Left lung (tissue), 10 donors: ENCODE measurements around the gene RPS27L. TPM values are rescaled to one million over a fixed set of nuclear protein-coding genes. Genes with fewer than 3 reads are reported as not detected.

Experiments used
- ATAC-seq: fragments of 200-7000 bp; cut with Tn5 transposase; one replicate; pipeline ENCODE4 v1.9.1; 2020; ENCODE audit warnings: moderate library complexity
- DNase-seq, 4 donors: peaks; one replicate each; pipeline ENCODE4 v3.0.0-alpha.2; 2013 to 2020
- H3K27ac ChIP-seq, 2 donors: fragments of 200-600 bp; sonication (generic) in 1 of 2; one replicate each; pipeline versions ENCODE4 v1.5.0 to v1.8.0; 2020 to 2021
- H3K27me3 ChIP-seq, 2 donors: fragments of 200-600 bp; sonication (generic) in 1 of 2; one replicate each; pipeline versions ENCODE4 v1.5.0 to v1.8.0; 2020 to 2021
- H3K36me3 ChIP-seq, 2 donors: fragments of 200-600 bp; sonication (generic) in 1 of 2; one replicate each; pipeline versions ENCODE4 v1.5.0 to v1.8.0; 2020 to 2021
- H3K4me1 ChIP-seq, 2 donors: fragments of 200-600 bp; one replicate each; pipeline ENCODE4 v1.8.0; 2021
- H3K4me3 ChIP-seq, 2 donors: fragments of 200-600 bp; sonication (generic) in 1 of 2; one replicate each; pipeline versions ENCODE4 v1.5.0 to v1.8.0; 2020 to 2021; ENCODE audit warnings: mild to moderate bottlenecking in 1 of 2
- H3K9me3 ChIP-seq, 2 donors: fragments of 200-600 bp; sonication (generic) in 1 of 2; one replicate each; pipeline versions ENCODE4 v1.5.0 to v1.8.0; 2020 to 2021
- intact Hi-C, 2 donors: fragments of 100-400 bp; cut with DNase I; formaldehyde crosslinking; loops; one replicate each; pipeline versions ENCODE4 v1.11.2 to v1.14.2; 2022
- polyA plus RNA-seq, 6 donors: library from polyadenylated mRNA; unstranded; fragments of 120-200 nt; gene quantifications; one replicate each; pipeline ENCODE4 v1.2.1, GENCODE V29; 2013; ENCODE audit not compliant: insufficient read length in 6 of 6
- total RNA-seq, 2 donors: library from RNA; stranded (reverse); fragmentation: NEBNext Ultra II Directional; extraction: Animal tissue kit (Norgen Biotek cat#: 25700); gene quantifications; one replicate each; pipeline ENCODE4 v1.2.1, GENCODE V29; 2021
- TF ChIP-seq, protein P1 (sequence below), 2 donors: fragments of 200-600 bp; sonication (generic) in 1 of 2; IDR thresholded peaks; one replicate each; pipeline versions ENCODE4 v1.5.0 to v1.8.0; 2021; ENCODE audit warnings: antibody characterized with exemption in 2 of 2
- donor health status: DM: no; HTN: yes; CAD: no.
- donor health status: DM: no; HTN: no; CAD: no.

The RPS27L gene
- total and polyA plus RNA-seq, 8 donors, result 74.8 to 242 (median 82.7) TPM

DNA sequence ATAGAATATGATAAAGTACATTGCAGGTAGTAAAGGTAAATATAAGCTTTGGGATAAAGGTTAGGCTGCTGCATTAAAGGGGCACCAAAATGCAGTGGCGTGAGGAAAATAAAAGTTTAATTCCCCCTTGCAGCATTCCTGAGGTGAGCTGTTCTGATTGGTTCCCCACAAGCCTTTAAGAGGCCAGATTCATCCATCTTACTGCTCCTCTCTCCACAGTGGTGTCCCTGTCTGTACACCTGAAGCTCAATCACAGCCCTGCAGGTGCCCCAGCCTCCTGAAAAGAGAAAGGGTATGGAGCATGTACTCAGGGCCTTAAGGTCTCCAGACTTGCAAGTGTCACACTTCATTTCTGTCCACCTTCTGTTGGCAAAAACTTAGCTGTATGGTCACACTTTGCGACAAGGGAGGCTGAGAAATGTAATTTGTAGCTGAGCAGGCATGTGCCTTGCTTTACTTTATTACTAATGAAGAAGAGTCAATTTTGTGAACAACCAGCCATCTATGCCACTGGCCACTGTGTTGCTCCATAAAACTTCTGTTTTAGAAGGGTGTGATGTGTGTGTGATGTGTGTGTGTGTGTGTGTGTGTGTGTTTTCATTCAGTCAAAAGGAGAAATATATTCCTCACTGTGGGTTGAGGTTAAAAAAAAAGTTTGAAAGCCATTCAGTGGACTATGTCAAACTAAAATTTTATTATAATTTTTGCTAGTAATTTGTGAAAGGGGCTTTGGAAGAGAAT lies 22.9 kb downstream of the RPS27L start:
- TF ChIP-seq, protein P1, sequence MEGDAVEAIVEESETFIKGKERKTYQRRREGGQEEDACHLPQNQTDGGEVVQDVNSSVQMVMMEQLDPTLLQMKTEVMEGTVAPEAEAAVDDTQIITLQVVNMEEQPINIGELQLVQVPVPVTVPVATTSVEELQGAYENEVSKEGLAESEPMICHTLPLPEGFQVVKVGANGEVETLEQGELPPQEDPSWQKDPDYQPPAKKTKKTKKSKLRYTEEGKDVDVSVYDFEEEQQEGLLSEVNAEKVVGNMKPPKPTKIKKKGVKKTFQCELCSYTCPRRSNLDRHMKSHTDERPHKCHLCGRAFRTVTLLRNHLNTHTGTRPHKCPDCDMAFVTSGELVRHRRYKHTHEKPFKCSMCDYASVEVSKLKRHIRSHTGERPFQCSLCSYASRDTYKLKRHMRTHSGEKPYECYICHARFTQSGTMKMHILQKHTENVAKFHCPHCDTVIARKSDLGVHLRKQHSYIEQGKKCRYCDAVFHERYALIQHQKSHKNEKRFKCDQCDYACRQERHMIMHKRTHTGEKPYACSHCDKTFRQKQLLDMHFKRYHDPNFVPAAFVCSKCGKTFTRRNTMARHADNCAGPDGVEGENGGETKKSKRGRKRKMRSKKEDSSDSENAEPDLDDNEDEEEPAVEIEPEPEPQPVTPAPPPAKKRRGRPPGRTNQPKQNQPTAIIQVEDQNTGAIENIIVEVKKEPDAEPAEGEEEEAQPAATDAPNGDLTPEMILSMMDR (IDR thresholded peaks at IDR 0.05), result no peak
- intact Hi-C loops, result no loop called here
- H3K9me3 ChIP-seq, result no peaks in the 10 kb centered on the region
- DNase-seq (no peak), ATAC-seq (peak; percentile 36)
- no peak overlapping the region for H3K4me3 ChIP-seq
- H3K27ac ChIP-seq, result peak overlapping the region; percentile 64 to 85
- peaks cover 0 to 32% of the 10 kb centered on the region in 2 donors for H3K36me3 ChIP-seq
- H3K4me1 ChIP-seq, result peaks cover 4 to 43% of the 10 kb centered on the region in 2 donors
- H3K27me3 ChIP-seq, result no peaks in the 10 kb centered on the region

DNA sequence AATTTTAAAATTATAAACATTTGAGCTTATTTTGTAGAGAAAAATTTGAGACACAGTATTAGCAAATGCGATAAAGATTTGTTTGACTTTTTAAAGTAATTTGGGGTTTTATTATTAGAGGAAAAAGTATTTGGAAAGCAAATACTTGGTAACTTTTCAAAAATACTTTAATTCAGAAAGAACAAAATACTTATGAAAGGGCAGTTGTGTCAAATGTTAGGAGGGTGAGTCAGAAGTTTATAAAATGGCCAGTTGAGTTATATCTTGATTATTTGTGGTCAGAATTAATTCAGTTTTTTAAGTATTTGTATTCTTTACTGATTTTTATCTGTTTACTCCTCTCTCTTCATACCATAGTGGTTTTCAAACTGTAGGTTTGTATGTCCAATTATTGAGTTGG lies 23.5 kb downstream of the RPS27L start:
- ATAC-seq, result peak; percentile 30
- no peak overlapping the region for H3K4me3 ChIP-seq
- TF ChIP-seq, protein P1 (IDR thresholded peaks at IDR 0.05), result no peak
- H3K36me3 ChIP-seq, result peaks cover 0 to 36% of the 10 kb centered on the region in 2 donors
- peak overlapping the region; percentile 31 to 64 for H3K27ac ChIP-seq
- no peak for DNase-seq
- no peaks in the 10 kb centered on the region for H3K9me3 ChIP-seq
- no peaks in the 10 kb centered on the region for H3K27me3 ChIP-seq
- intact Hi-C loops, result no loop called here
- peaks cover 4 to 43% of the 10 kb centered on the region in 2 donors for H3K4me1 ChIP-seq

DNA sequence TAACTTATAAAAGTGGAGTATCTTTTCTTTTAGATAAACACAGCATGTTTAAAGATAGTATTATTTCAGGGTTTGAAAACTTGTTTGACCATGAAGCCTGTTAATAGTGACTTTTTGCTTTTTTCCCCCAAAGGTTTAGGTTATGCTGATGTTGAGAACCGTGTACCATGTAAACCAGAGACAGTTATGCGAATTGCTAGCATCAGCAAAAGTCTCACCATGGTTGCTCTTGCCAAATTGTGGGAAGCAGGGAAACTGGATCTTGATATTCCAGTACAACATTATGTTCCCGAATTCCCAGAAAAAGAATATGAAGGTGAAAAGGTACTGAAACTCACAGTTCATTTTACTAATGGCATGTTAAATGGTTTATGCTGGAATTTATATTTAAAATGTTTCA lies 30.6 kb downstream of the RPS27L start:
- ATAC-seq, result no peak
- no peak for DNase-seq
- Histone ChIP-seq H3K4me3 (no peak overlapping the region), H3K27ac (no peak overlapping the region), H3K36me3 (peaks cover 0 to 72% of the 10 kb centered on the region in 2 donors), H3K9me3 (no peaks in the 10 kb centered on the region), H3K27me3 (no peaks in the 10 kb centered on the region), H3K4me1 (peaks cover 7 to 11% of the 10 kb centered on the region in 2 donors)
- intact Hi-C loops, result no loop called here
- TF ChIP-seq, protein P1 (IDR thresholded peaks at IDR 0.05), result no peak

DNA sequence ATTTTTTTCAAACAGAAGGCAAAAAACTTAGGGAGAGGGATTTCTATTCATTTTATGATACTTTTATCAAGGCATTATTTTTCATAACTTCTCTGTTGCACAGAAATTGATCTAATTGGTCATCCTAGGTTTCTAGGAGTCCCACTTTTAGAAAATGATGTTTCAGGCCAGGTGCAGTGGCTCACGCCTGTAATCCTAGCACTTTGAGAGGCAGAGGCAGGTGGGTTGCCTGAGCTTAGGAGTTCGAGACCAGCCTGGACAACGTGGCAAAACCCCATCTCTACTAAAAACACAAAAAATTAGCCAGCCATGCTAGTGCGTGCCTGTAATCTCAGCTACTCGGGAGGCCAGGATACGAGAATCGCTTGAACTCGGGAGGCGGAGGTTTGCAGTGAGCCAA lies 32.8 kb downstream of the RPS27L start:
- DNase-seq, result no peak
- intact Hi-C loops, result no loop called here
- ATAC-seq, result no peak

More for the DNA sequence above, 32.8 kb downstream of the RPS27L start:
- Histone ChIP-seq H3K4me1 (peaks cover 7 to 15% of the 10 kb centered on the region in 2 donors), H3K27ac (no peak overlapping the region), H3K4me3 (no peak overlapping the region), H3K27me3 (no peaks in the 10 kb centered on the region), H3K36me3 (peaks cover 0 to 50% of the 10 kb centered on the region in 2 donors), H3K9me3 (peaks cover 0 to 6% of the 10 kb centered on the region in 2 donors)
- TF ChIP-seq, protein P1 (IDR thresholded peaks at IDR 0.05), result no peak
